COR-L47 (cell line): ENCODE results near the gene CLEC3B.
"Not testable (repeated sequence)": the region's sequence is repeated elsewhere in the genome, so short reads cannot be mapped to it uniquely, and the experiment has no call there.

Experiments
- DNase-seq: peaks from one replicate; lab custom pipeline; 2025; lab: John Stamatoyannopoulos, UW

The CLEC3B gene

DNA sequence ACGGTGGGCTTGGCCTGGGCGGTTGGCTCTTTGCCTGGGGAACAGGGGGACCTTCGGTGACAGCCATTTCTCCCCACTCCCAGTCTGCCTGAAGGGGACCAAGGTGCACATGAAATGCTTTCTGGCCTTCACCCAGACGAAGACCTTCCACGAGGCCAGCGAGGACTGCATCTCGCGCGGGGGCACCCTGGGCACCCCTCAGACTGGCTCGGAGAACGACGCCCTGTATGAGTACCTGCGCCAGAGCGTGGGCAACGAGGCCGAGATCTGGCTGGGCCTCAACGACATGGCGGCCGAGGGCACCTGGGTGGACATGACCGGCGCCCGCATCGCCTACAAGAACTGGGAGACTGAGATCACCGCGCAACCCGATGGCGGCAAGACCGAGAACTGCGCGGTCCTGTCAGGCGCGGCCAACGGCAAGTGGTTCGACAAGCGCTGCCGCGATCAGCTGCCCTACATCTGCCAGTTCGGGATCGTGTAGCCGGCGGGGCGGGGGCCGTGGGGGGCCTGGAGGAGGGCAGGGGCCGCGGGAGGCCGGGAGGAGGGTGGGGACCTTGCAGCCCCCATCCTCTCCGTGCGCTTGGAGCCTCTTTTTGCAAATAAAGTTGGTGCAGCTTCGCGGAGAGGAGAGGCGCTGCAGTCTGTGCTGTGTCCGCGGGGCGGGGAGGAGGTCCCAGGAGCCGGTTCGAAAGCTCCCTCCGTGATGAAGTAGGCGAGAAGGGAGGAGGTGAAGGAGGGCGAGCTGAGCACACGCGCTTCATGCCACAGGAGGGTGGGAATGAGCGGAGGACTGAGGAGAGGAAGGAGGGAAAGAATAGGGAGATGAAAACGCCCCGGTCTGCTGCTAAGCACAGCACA lies 9.6 kb downstream of the CLEC3B start:
- DNase-seq: no peak

DNA sequence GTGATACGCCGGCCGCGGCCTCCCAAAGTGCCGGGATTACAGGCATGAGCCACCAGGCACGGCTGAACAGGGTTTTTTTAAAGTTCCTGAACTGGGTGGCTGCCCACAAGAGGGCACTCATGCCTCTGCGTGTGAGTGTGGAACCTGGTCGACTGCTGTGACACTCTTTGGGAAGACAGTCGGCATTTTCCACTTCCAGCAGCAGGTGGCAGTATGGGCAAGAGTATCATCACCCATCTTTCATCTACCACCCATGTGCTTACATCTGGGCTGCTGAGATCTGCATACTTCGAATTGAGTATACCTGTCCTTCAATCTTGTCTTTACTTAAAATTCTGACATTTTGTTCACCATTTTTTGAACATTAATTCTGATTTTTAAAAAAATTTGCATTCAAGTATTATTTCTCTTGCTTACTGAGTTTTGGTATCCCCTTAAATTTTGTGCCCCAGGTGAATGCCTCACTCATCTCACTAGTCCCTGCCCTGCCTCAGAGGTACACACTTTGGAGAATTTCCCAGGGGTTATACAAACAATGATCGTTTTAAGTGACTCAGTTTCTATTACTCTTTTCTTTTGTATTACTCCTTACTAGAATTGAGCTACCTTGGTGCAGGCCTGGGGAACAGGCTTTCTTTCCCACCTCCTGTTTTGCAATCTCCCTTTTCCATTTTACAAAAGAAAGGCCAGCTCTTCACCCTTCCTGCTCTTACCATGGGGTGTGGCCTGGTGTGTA lies 11.8 kb downstream of the CLEC3B start:
- peak; percentile 75 for DNase-seq

DNA sequence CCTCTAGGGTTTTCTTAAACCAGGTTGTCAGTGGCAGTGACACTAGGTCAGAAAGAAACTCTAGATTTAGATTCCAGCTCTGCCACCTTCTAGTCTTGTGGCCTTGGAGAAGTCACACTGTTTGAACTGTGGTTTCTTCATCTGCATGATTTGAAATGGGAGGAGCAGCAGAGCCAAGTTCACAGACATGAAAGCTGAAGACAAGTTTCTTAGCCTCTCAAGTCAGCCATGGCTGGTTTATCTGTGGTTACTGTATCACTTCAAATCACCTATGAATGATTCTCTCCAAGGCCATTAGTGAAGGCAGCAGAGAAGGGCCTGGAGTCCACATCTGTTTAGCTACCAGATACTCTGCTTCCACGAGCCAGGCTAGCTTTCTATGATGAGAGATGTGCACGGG lies 15.6 kb downstream of the CLEC3B start:
- DNase-seq: no peak

DNA sequence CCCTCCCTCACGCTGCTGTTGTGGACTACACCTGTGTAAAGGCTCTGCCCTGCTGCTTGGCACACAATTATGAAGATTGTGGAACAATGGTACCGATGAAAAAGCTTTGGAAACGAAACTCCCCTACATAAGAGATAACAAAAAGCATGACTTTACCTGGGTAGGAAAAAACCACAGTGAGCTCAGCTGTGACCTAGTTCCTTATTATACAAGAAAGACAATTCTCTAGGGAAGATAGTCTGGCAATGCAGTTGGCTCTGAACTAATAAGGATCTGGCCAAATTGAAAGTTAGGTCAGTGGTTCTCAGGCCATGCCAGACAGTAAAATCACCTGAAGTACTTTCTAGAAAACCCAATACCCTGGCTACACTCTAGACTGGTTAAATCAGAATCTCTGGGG lies 16.1 kb downstream of the CLEC3B start:
- DNase-seq: no peak

DNA sequence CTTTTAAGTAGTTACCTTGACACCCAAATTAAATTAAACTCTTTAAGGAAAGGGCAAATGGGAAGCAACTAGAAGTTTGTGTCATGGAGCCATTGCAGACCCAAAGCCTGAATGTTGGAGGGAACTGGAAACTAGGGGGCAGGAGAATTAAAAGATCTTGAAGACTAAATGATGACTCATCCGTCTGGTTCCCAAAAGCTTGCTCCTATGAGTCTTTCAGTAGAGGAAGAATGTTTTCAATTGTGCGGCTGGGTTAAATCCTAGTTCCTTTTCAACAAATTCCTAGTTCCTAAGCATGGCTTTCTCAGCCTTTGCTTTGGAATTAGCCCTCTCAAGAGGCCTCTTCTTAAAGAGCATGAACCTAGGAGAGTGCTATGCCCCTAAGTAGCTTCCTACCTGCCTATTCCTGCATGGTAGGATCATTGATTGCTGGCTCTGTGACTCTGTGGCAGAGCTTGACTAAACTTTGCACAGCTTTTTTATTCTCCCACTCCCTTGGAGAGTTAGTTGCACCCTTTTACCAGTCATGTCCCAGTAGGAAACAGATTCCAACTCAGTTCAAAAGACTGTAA lies 17.7 kb downstream of the CLEC3B start:
- no peak for DNase-seq

DNA sequence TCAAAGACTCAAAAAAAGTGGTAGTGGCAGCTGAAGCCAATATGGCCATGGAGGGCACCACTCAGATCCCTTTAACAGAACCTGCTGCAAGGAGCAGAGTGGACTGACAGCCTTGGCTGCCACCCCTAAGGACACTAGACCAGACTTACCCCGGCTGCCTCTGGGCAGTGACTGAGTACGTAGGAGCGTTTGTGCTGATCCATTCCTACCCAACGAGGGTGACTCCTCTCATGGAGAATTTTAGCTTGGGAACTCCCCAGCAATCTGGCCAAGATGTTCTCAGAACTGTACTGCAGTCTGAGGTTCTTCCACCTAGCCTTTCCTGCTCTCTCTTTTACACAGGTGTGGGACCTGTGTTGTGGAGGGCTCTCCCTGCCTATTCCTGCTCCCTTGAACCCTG lies 22.1 kb downstream of the CLEC3B start:
- DNase-seq: no peak

DNA sequence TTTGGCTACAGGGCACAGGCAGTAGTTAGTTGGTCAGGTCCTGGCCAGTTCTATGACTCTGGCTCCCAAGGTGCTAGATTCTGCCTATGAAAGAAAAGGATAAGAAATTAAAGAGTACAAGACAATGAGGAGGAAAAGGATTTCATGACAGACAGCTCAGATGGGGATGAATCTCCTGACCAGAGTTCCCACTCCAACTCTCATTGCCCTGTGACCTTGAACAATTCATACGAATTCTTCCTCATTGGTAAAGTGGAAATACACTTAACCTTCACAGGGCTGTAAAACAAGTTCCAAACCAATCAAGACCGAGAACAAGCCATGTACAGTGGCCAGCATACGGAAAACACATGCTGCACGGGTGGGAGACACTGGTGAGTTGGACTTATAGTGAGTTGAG lies 23.7 kb downstream of the CLEC3B start:
- no peak for DNase-seq

DNA sequence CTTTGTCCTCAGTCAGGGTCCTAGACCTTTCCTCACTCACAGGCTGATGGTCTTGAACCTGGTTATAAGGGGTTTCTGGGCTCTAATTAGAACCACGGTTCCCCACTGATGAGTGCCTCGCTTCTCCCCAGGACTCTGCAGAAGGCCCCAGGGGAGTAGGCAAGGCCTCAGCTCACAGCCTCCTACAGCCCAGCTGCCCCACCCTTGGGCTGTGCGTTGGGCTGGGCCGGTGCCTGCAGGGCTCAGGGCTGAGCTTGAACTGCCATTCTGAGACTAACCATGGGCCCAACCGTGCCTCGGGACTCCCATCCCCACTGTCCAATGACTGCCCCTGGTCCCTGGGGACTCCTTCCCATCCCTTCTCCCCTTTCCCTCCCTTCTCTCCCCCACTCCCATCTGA lies 25.6 kb downstream of the CLEC3B start:
- DNase-seq: no peak

DNA sequence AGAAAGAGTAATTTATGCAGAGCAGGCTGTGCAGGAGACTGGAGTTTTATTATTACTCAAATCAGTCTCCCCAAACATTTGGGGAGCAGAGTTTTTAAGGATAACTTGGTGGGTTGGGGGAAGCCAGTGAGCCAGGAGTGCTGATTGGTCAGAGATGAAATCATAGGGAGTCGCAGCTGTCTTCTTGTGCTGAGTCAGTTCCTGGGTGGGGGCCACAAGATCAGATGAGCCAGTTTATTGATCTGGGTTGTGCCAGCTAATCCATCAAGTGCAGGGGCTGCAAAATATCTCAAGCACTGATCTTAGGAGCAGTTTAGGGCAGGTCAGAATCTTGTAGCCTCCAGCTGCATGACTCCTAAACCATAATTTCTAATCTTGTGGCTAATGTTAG lies 27.7 kb downstream of the CLEC3B start:
- DNase-seq: not testable (repeated sequence)

DNA sequence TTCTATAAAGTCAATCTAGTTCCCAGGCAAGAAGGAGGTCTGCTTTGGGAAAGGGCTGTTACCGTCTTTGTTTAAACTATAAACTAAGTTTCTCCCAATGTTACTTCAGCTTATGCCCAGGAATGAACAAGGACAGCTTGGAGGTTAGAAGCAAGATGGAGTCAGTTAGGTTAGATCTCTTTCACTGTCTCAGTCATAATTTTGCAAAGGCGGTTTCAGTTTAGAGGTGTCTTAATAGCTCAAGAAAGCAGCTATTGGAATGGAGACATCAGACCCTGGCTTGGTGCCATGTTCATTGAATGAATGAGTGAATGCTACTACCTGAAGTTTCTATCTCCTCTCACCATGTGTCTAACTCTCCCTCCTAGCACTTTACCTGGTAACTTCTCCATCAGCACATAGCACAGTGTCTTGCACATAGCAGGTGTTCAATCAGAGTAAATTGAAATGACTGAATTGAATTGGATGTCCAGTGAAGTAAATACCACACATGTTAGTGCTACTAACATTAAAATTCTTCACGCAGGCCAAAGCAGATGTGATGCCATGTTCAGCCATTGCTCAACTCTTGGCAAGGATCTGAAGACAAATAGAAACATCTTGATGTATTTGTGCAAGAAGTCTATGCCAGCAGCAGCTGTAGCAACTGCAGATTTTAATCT lies 28.2 kb downstream of the CLEC3B start:
- no peak for DNase-seq

DNA sequence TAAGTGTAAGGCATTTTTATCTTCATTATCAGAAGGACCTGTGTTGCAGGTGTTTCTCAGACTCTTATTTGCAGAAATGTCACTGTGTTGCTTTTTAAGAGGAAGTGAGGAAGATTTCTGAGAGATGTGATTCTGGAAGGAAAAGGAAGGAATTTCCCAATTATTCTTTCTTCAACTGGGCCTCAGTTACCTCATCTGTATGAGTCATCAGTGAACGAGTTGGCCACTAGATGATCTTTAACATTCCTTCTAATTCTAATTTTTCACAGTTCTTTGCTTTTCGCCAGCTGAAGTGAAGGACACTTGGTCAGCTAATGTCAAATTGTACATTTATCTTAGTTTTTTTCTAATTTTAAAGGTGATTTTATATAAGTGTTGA lies 28.9 kb downstream of the CLEC3B start:
- no peak for DNase-seq

DNA sequence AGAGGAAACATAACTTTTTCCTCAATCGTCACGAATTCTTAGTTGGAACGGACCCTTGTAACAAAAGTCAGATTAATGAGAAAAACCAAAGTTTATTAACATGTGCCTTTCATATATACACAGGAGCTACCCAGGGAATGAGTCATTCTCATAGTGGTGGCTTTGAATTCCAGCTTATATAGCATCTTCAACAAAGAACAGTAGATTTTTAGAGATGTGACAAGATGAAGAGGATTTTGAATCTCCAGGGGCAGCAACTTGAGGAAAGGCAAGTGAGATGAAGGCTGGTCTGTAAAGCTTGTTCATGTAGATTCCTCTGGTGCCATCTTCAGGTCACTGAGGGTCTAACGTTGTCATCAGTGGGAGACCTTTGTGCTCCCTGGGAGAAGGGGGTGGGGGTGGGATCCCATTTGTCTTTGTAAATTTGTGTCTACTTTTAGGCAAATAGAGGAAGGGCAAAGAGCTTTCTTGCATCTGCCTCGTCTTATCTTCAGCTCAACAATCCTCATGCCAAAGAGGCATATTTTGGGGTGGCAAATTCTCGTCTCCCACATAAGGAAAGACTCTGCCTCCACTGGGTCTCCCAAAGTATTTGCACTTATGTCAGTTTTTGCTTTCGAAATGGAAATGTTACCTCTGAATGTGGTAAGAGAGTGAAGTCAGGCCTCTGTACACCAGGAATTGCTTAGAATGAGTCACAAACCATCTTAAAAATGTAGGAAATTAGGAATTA lies 29.5 kb downstream of the CLEC3B start:
- DNase-seq: no peak

DNA sequence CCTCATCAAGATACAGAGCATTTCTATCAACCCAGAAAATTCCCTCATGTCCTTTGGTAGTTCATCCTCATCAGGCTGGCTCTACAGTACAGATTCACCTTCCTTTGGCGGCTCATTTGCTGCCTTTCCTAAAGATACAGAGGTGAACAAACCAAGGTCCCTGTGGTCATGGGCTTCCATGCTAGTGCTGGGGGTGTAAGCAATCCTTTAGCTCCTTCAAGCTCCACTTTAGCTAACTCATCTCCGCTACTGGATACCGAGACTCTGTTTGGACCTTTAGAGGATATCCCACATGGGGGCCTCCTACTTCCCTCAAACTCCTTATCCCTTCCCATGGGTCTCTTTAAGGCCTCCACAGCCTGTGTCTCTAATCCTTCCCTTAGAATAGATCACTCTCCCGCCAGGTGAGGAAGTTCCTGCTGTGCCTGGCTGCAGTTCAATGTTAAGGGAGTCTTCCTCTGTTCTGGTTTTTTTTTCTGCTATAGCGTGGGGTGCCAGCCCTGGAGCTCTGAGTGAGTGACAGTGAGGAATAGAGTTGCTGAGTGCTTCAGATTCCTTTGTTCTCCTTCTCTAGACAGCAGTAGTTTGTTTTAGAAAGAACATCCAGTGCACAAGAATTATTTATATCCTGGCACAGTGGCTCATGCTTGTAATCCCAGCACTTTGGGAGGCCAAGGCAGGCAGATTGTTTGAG lies 30.7 kb downstream of the CLEC3B start:
- no peak for DNase-seq

DNA sequence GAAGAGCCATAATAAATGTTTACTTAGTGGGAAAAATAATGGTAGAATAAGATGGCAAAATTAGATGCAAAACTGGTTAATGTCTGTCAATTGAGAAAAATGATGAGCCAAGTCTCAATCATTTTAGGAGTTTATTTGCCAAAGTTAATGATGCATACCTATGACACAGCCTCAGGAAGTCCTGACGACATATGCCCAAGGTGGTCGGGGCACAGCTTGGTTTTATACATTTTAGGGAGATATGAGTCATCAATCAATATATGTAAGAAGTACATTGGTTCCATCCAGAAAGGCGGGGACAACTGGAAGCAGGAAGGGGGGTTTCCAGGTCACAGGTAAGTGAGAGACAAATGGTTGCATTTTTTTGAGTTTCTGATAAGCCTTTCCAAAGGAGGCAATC lies 31.5 kb downstream of the CLEC3B start:
- DNase-seq: no peak

DNA sequence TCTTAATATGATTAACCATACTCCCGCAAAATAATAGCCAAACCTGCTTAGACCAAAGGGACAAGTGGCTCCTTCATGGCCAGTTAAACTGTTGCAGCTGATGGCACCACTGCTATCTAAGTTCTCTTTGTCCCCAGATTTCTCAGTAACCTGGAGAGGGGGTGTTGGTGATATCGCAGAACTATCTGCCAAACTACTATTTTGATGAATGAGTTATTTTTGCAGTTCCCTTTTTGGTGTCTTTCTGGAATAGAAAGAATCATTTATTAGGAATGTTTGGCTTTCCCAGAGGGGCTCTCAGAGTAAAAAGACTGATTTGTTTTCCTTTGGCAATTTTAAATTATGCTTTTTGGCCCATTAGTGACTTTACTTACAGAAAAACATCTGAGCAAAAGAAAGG lies 33.0 kb downstream of the CLEC3B start:
- DNase-seq: no peak

DNA sequence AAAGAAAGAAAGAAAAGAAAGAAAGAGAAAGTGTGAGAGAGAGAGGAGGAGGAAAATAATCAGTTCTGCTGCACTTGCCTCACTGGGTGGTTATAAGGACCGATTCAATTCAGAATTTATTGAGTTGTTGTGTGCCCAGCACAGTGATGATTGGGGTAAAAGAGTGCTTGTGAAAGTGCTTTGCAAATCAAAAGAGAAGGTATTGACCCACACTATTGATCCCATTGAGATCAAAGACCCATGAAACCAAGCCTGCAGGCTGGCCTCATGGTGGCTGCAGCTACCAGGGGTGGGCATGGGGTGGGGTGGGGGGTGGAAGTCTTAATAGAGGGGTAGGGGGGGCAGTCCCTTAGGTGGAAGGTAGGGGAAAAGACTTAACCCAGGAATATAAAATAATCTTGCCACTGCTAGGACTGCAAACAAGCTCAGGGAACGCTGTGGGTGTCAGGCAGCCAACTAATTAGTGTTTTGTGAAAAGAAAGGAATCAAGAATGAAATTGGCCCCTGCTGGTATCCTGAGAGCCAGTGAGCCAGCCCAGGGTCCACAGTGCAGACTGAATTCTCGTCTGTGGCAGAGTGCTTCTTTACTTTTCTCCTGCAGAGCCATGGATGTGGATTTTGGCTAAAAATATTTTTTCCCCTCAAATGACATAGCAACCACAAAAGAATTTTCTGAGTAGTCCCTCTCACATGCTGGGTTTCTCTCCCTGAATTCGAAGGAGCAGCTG lies 34.2 kb downstream of the CLEC3B start:
- peak; percentile 18 for DNase-seq

DNA sequence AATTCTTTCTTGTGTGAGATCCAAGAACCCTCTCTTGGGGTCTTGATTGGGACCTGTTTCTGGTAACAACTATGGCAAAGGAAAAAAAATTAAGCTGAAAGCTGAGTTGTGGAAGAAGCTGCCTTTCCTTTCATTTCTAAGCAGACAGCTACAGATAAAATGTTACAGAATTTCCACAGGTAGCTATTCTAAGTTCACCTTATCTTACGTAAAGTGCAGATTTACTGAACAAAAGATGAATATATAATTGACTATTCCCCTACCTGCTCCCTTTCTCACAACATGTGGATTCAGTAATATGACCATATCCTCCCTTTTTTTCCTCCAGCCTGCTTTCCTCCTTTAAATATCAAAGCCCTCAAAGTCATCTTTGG lies 36.6 kb downstream of the CLEC3B start:
- no peak for DNase-seq

DNA sequence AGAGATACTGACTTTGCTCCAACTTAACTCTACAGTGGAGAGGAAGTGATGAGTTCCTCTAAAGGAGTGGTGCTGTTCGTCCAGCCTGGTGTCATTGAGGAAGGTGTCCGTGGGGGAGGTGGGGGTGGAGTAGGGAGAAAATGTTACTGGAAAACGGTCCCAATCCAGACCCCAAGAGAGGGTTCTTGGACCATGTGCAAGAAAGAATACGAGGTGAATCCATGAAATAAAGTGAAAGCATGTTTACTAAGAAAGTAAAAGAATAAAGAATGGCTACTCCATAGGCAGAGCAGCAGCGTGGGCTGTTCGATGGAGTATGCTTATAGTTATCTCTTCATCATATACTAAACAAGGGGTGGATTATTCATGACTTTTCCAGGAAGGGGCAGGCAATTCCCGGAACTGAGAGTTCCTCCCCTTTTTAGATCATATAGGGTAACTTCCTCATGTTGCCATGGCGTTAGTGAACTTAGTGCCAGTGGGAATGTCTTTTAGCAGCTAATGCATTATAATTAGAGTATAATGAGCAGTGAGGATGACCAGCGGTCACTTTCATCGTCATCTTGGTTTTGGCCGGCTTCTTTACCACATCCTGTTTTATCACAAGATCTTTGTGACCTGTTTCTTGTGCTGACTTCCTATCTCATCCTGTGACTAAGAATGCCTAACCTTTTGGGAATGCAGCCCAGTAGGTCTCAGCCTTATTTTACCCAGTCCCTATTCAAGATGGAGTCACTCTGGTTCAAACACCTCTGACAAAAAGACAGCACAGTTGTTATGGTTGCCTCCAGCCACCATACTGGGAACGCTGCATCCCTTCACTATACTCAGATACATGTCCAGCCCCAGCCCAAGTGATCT lies 38.6 kb downstream of the CLEC3B start:
- DNase-seq: no peak

DNA sequence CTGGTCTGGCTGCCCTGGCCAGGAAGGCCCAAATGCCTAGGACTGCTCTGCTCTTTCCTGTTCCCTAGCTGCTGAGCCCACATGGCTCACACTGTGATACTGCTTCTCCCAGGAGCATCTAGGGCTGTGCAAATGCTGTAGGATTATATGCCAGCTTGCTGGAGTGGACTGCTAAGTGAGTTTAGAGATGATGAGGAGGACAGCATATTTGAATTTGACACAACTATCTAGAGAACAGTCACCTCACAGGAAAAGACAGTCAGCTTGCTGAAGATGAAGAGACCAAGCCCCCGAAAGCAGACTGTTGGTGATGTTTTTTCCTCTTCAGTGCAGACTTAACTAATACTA lies 39.2 kb downstream of the CLEC3B start:
- no peak for DNase-seq
